HepG2 (cell line): ENCODE results near the gene SLC35B1. TPM values are rescaled to one million over a fixed set of nuclear protein-coding genes. Genes with fewer than 3 reads are reported as not detected.

Experiments used
- AKAP8 ChIP-seq: sonication (generic); formaldehyde crosslinking; IDR thresholded peaks from 2 replicates; pipeline ENCODE4 v1.5.1; 2020; ENCODE audit warnings: mild to moderate bottlenecking, missing genetic modification reagents
- BHLHE40 ChIP-seq: IDR thresholded peaks from 2 replicates; pipeline ENCODE4 v1.6.1; 2011; ENCODE audit warnings: low read length, improper control_type of control experiment
- BRD4 ChIP-seq: sonication (generic); formaldehyde crosslinking; IDR thresholded peaks from 2 replicates; pipeline ENCODE4 v1.4.0; 2020; ENCODE audit warnings: missing genetic modification reagents
- CEBPB ChIP-seq: IDR thresholded peaks from 2 replicates; pipeline ENCODE4 v1.6.1; 2011; ENCODE audit warnings: low read depth, low read length, improper control_type of control experiment, borderline replicate concordance
- DR1 ChIP-seq: sonication (generic); formaldehyde crosslinking; IDR thresholded peaks from 2 replicates; pipeline ENCODE4 v1.8.0; 2021; ENCODE audit warnings: mild to moderate bottlenecking, missing genetic modification reagents, inconsistent platforms
- GTF3A ChIP-seq: sonication (generic); formaldehyde crosslinking; conservative IDR thresholded peaks from 2 replicates; pipeline ENCODE4 v1.4.0; 2020; ENCODE audit warnings: mild to moderate bottlenecking, missing genetic modification reagents
- HCFC1 ChIP-seq: fragments of 150-350 bp; IDR thresholded peaks from 2 replicates; pipeline ENCODE4 v1.6.1; 2014; ENCODE audit warnings: low read depth, low read length
- JUNB ChIP-seq: sonication (generic); formaldehyde crosslinking; IDR thresholded peaks from 2 replicates; pipeline ENCODE4 v1.8.0; 2022; ENCODE audit warnings: missing genetic modification reagents, mild to moderate bottlenecking, borderline replicate concordance
- MTF2 ChIP-seq: sonication (generic); formaldehyde crosslinking; IDR thresholded peaks from 2 replicates; pipeline ENCODE4 v1.5.0; 2020; ENCODE audit warnings: missing genetic modification reagents, borderline replicate concordance
- NFE2L1 ChIP-seq: sonication (generic); formaldehyde crosslinking; IDR thresholded peaks from 2 replicates; pipeline ENCODE4 v1.4.0; 2020; ENCODE audit warnings: missing genetic modification reagents, mild to moderate bottlenecking, borderline replicate concordance
- NFIB ChIP-seq: sonication (generic); formaldehyde crosslinking; IDR thresholded peaks from 2 replicates; pipeline ENCODE4 v1.9.0; 2021; ENCODE audit warnings: missing genetic modification reagents, mild to moderate bottlenecking, borderline replicate concordance
- PHF20 ChIP-seq: sonication (generic); formaldehyde crosslinking; IDR thresholded peaks from 2 replicates; pipeline ENCODE4 v1.5.0; 2020; ENCODE audit warnings: mild to moderate bottlenecking, missing genetic modification reagents
- PHF8 ChIP-seq: sonication (generic); formaldehyde crosslinking; IDR thresholded peaks from 2 replicates; pipeline ENCODE4 v1.5.0; 2020; ENCODE audit warnings: missing genetic modification reagents
- RFX3 ChIP-seq: IDR thresholded peaks from 2 replicates; pipeline ENCODE4 v1.6.1; 2016; ENCODE audit warnings: missing biosample characterization, missing genetic modification reagents
- RFXANK ChIP-seq: IDR thresholded peaks from 2 replicates; pipeline ENCODE4 v1.6.1; 2016
- TCF12 ChIP-seq, 2 experiments: fragments of 450-650 bp in 1 of 2; sonication (generic) in 1 of 2; formaldehyde crosslinking in 1 of 2; IDR thresholded peaks; 2 replicates each; pipeline versions ENCODE4 v1.6.1 to v1.8.0; 2017 to 2022; ENCODE audit warnings: antibody characterized with exemption in 1 of 2, mild to moderate bottlenecking in 1 of 2, missing genetic modification reagents in 1 of 2, moderate library complexity in 1 of 2
- TGIF2 ChIP-seq: IDR thresholded peaks from 2 replicates; pipeline ENCODE4 v1.6.1; 2016; ENCODE audit warnings: control low read depth, missing compliant biosample characterization
- ZNF256 ChIP-seq: sonication (generic); formaldehyde crosslinking; conservative IDR thresholded peaks from 2 replicates; pipeline ENCODE4 v1.4.0; 2020; ENCODE audit warnings: missing genetic modification reagents
- ZNF33A ChIP-seq: sonication (generic); formaldehyde crosslinking; IDR thresholded peaks from 2 replicates; pipeline ENCODE4 v1.5.1; 2020; ENCODE audit warnings: missing genetic modification reagents, mild to moderate bottlenecking, moderate library complexity, borderline replicate concordance
- ZNF569 ChIP-seq: sonication (generic); formaldehyde crosslinking; IDR thresholded peaks from 2 replicates; pipeline ENCODE4 v1.5.0; 2020; ENCODE audit warnings: mild to moderate bottlenecking, missing genetic modification reagents, moderate library complexity, borderline replicate concordance
- ZNF616 ChIP-seq: sonication (generic); formaldehyde crosslinking; IDR thresholded peaks from 2 replicates; pipeline ENCODE4 v1.5.0; 2020; ENCODE audit warnings: low read depth, mild to moderate bottlenecking, missing genetic modification reagents
- ZNF652 ChIP-seq: IDR thresholded peaks from 2 replicates; pipeline ENCODE4 v1.6.1; 2016; ENCODE audit warnings: low read depth, borderline replicate concordance
- ZNF713 ChIP-seq: sonication (generic); formaldehyde crosslinking; IDR thresholded peaks from 2 replicates; pipeline ENCODE4 v1.4.0; 2020; ENCODE audit warnings: mild to moderate bottlenecking, missing genetic modification reagents
- ZSCAN12 ChIP-seq: sonication (generic); formaldehyde crosslinking; IDR thresholded peaks from 2 replicates; pipeline ENCODE4 v1.9.0; 2021; ENCODE audit warnings: mild to moderate bottlenecking, missing genetic modification reagents
- ZSCAN31 ChIP-seq: sonication (generic); formaldehyde crosslinking; IDR thresholded peaks from 2 replicates; pipeline ENCODE4 v1.5.0; 2020; ENCODE audit warnings: low read depth, mild to moderate bottlenecking, missing genetic modification reagents
- polyA plus RNA-seq, 8 experiments: library from polyadenylated mRNA; depleted of rRNA in 3 of 8; stranded (reverse) in 7 of 8; unstranded in 1 of 8; fragments of >200 nt; fragmentation: Illumina TruSeq in 4 of 8; extraction: Trizol in 4 of 8; gene quantifications; 2 replicates each; pipeline versions ENCODE4 v1.2.1 to v1.2.3, GENCODE V29; 2011 to 2016; ENCODE audit warnings: low read depth in 4 of 8, missing spikeins in 1 of 8, mixed read lengths in 1 of 8; ENCODE audit not compliant: insufficient read depth in 1 of 8
- total RNA-seq, 5 experiments: library from RNA; depleted of rRNA; stranded (reverse); fragments of >200 nt; fragmentation: Illumina TruSeq; extraction: Trizol; gene quantifications; 2 replicates each; pipeline ENCODE4 v1.2.3, GENCODE V29; 2016; ENCODE audit warnings: low read depth in 1 of 5
- TF ChIP-seq, protein P1 (sequence below): sonication (generic); formaldehyde crosslinking; IDR thresholded peaks from 2 replicates; pipeline ENCODE4 v1.9.0; 2021; ENCODE audit warnings: missing genetic modification reagents, borderline replicate concordance

The SLC35B1 gene
- total and polyA plus RNA-seq, 2 of the 13 experiments (the other 11 are each of a cell fraction or from before 2014, with no cell fraction given): 99.6 to 113 TPM

DNA sequence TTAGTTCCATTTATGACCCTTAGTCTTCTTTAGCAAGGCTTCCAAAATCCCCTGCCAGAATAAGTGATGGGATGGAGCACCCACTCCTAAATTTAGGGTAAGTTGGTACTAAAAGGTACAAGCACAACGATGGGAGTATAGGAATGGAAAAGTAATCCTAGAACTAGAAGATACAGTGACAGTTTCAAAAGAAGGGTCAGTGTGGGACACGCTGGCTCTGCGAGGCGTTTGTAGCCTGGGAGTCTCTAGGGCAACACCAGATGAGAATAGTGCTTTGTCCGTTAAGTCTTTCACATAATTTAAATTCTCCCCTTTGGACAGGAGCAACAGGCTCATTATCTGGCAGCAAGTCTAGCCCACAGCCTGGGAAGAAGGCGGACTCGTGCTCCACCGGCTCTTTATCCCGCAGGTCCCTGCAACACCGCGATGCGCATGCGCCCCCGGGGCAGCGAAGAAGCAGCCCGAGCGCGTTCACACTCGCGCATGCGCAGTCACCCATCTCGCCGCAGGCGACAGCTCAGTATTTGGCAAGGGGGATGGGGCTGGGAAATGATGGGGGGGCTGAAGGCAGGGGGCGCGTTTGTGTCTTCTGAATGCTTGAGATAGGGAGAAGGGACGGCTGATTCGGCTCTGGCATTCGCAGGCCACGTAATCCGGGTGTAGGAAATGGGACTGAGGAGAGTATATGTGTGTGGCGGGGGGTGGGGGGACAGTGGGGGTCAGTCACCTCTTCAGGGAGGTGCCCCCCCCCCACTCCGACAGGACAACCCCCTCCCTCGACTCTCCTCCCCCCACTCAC is 30.4 kb downstream of the SLC35B1 start (continued):
- no peak for TF ChIP-seq PHF8 (CRISPR knock-in tag)
- no peak for TF ChIP-seq NFE2L1 (CRISPR knock-in tag)
- TF ChIP-seq CEBPB: no peak
- 0 out of 2 replicates have a peak, but pooled peaks have one; percentile 13 for TF ChIP-seq BHLHE40
- no peak for TF ChIP-seq AKAP8 (CRISPR knock-in tag)
- no peak for TF ChIP-seq GTF3A (CRISPR knock-in tag)
- TF ChIP-seq DR1 (CRISPR knock-in tag): no peak
- no peak for TF ChIP-seq TGIF2
- TF ChIP-seq MTF2 (CRISPR knock-in tag): no peak
- TF ChIP-seq ZNF713 (CRISPR knock-in tag): no peak
- TF ChIP-seq RFX3 (CRISPR knock-in tag): no peak
- no peak for TF ChIP-seq BRD4 (CRISPR knock-in tag)
- no peak for TF ChIP-seq ZSCAN31 (CRISPR knock-in tag)
- TF ChIP-seq NFIB (CRISPR knock-in tag): no peak
- TF ChIP-seq ZSCAN12 (CRISPR knock-in tag): no peak
- no peak for TF ChIP-seq ZNF569 (CRISPR knock-in tag)
- 0 out of 2 replicates have a peak, but pooled peaks have one; percentile 48 for TF ChIP-seq ZNF616
- TF ChIP-seq JUNB (CRISPR knock-in tag): no peak
- TF ChIP-seq PHF20 (CRISPR knock-in tag): no peak
- TF ChIP-seq TCF12 (IDR thresholded peaks at IDR 0.05): no peak
- no peak for TF ChIP-seq TCF12 (CRISPR knock-in tag; IDR thresholded peaks at IDR 0.05)
- no peak for TF ChIP-seq RFXANK (CRISPR knock-in tag)
- no peak for TF ChIP-seq ZNF33A (CRISPR knock-in tag)
- TF ChIP-seq ZNF256 (CRISPR knock-in tag): no peak
- TF ChIP-seq ZNF652 (CRISPR knock-in tag): no peak
- TF ChIP-seq, protein P1, sequence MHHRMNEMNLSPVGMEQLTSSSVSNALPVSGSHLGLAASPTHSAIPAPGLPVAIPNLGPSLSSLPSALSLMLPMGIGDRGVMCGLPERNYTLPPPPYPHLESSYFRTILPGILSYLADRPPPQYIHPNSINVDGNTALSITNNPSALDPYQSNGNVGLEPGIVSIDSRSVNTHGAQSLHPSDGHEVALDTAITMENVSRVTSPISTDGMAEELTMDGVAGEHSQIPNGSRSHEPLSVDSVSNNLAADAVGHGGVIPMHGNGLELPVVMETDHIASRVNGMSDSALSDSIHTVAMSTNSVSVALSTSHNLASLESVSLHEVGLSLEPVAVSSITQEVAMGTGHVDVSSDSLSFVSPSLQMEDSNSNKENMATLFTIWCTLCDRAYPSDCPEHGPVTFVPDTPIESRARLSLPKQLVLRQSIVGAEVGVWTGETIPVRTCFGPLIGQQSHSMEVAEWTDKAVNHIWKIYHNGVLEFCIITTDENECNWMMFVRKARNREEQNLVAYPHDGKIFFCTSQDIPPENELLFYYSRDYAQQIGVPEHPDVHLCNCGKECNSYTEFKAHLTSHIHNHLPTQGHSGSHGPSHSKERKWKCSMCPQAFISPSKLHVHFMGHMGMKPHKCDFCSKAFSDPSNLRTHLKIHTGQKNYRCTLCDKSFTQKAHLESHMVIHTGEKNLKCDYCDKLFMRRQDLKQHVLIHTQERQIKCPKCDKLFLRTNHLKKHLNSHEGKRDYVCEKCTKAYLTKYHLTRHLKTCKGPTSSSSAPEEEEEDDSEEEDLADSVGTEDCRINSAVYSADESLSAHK (CRISPR knock-in tag): 0 out of 2 replicates have a peak, but pooled peaks have one; percentile 32
- 0 out of 2 replicates have a peak, but pooled peaks have one; percentile 27 for TF ChIP-seq HCFC1
